HEK293 (cell line): Measurements from ENCODE around the gene EEIG2.

ENCODE experiments used
- CTCF ChIA-PET: fragments of 350-600 bp; formaldehyde crosslinking; extraction: SDS; loops from one replicate; lab custom pipeline; 2021; ENCODE audit warnings: antibody characterized with exemption; lab: Yijun Ruan, JAX
- POLR2A ChIA-PET: fragments of 300-600 bp; formaldehyde crosslinking; extraction: SDS; loops from one replicate; lab custom pipeline; 2020; ENCODE audit warnings: antibody characterized with exemption, inconsistent platforms; lab: Yijun Ruan, JAX
- H3K27ac ChIP-seq: fragments of 200-500 bp; sonication (Bioruptor generic); 2 replicates; pipeline ENCODE4 v1.5.1; 2014; ENCODE audit warnings: low read depth, low read length, control low read depth, inconsistent platforms; ENCODE audit errors: extremely low read depth
- H3K36me3 ChIP-seq, 2 experiments: fragments of 200-500 bp in 1 of 2; sonication (Bioruptor generic) in 1 of 2; 1 replicate in 1 of 2; 2 replicates in 1 of 2; pipeline ENCODE4 v1.5.1; 2014 to 2017; ENCODE audit warnings: inconsistent platforms in 2 of 2, low read length in 2 of 2; ENCODE audit not compliant: control insufficient read depth in 2 of 2, insufficient read depth in 1 of 2
- H3K4me1 ChIP-seq: fragments of 200-500 bp; sonication (Bioruptor generic); 2 replicates; pipeline ENCODE4 v1.5.1; 2014; ENCODE audit warnings: mild to moderate bottlenecking, low read length, inconsistent platforms; ENCODE audit not compliant: control insufficient read depth, insufficient read depth
- H3K4me3 ChIP-seq: 2 replicates; pipeline ENCODE4 v1.5.1; 2011; ENCODE audit warnings: low read depth, mild to moderate bottlenecking, control low read depth, low read length, moderate library complexity
- H3K9me3 ChIP-seq: fragments of 200-500 bp; sonication (Bioruptor generic); 2 replicates; pipeline ENCODE4 v1.5.1; 2014; ENCODE audit warnings: low read depth, low read length, inconsistent platforms; ENCODE audit not compliant: control insufficient read depth, insufficient read depth
- BCL6B ChIP-seq: fragments of 450-650 bp; formaldehyde crosslinking; IDR thresholded peaks from 2 replicates; pipeline ENCODE4 v1.5.1; 2017; ENCODE audit warnings: missing biosample characterization, missing genetic modification characterization
- ELK4 ChIP-seq: IDR thresholded peaks from 2 replicates; pipeline ENCODE4 v1.6.1; 2011; ENCODE audit warnings: mild to moderate bottlenecking, low read depth, low read length, borderline replicate concordance
- HOXD13 ChIP-seq: sonication (generic); formaldehyde crosslinking; IDR thresholded peaks from 2 replicates; pipeline ENCODE4 v1.8.0; 2022; ENCODE audit warnings: missing genetic modification reagents, borderline replicate concordance
- IKZF3 ChIP-seq: fragments of 450-650 bp; IDR thresholded peaks from 2 replicates; pipeline ENCODE4 v1.5.0; 2018; ENCODE audit warnings: missing biosample characterization, mild to moderate bottlenecking, missing genetic modification characterization, moderate library complexity
- RBAK ChIP-seq: fragments of 450-650 bp; formaldehyde crosslinking; IDR thresholded peaks from 2 replicates; pipeline ENCODE4 v1.5.1; 2016; ENCODE audit warnings: missing biosample characterization, missing genetic modification characterization
- TSHZ1 ChIP-seq: fragments of 450-650 bp; formaldehyde crosslinking; IDR thresholded peaks from 2 replicates; pipeline ENCODE4 v1.5.1; 2016; ENCODE audit warnings: missing biosample characterization, missing genetic modification characterization, borderline replicate concordance
- ZBTB26 ChIP-seq: fragments of 450-650 bp; formaldehyde crosslinking; optimal IDR thresholded peaks from 2 replicates; pipeline ENCODE3; 2016; ENCODE audit warnings: missing biosample characterization, mild to moderate bottlenecking, missing genetic modification characterization
- ZFHX2 ChIP-seq: fragments of 450-650 bp; formaldehyde crosslinking; conservative IDR thresholded peaks from 2 replicates; pipeline ENCODE4 v1.5.1; 2016; ENCODE audit warnings: missing biosample characterization, missing genetic modification characterization
- ZNF23 ChIP-seq: fragments of 450-650 bp; formaldehyde crosslinking; IDR thresholded peaks from 2 replicates; pipeline ENCODE4 v1.5.1; 2016; ENCODE audit warnings: missing biosample characterization, missing genetic modification characterization, borderline replicate concordance
- ZNF266 ChIP-seq: fragments of 450-650 bp; formaldehyde crosslinking; IDR thresholded peaks from 2 replicates; pipeline ENCODE4 v1.5.1; 2016; ENCODE audit warnings: missing biosample characterization, missing genetic modification characterization, low read depth
- ZNF302 ChIP-seq: fragments of 450-650 bp; formaldehyde crosslinking; IDR thresholded peaks from 2 replicates; pipeline ENCODE4 v1.5.1; 2016; ENCODE audit warnings: missing biosample characterization, missing genetic modification characterization, low read depth
- ZNF350 ChIP-seq: fragments of 450-650 bp; formaldehyde crosslinking; IDR thresholded peaks from 2 replicates; pipeline ENCODE4 v1.5.0; 2017; ENCODE audit warnings: missing biosample characterization, mild to moderate bottlenecking, missing genetic modification characterization
- ZNF362 ChIP-seq: fragments of 450-650 bp; formaldehyde crosslinking; IDR thresholded peaks from 2 replicates; pipeline ENCODE4 v1.5.1; 2016; ENCODE audit warnings: missing biosample characterization, missing genetic modification characterization
- ZNF366 ChIP-seq: fragments of 450-650 bp; formaldehyde crosslinking; conservative IDR thresholded peaks from 2 replicates; pipeline ENCODE4 v1.5.1; 2016; ENCODE audit warnings: missing biosample characterization, missing genetic modification characterization
- ZNF394 ChIP-seq: fragments of 450-650 bp; formaldehyde crosslinking; IDR thresholded peaks from 2 replicates; pipeline ENCODE4 v1.5.1; 2016; ENCODE audit warnings: missing biosample characterization, missing genetic modification characterization, mild to moderate bottlenecking, moderate library complexity, borderline replicate concordance
- ZNF423 ChIP-seq: fragments of 450-650 bp; formaldehyde crosslinking; IDR thresholded peaks from 2 replicates; pipeline ENCODE4 v1.5.1; 2016; ENCODE audit warnings: missing biosample characterization, missing genetic modification characterization
- ZNF561 ChIP-seq: fragments of 450-650 bp; IDR thresholded peaks from 2 replicates; pipeline ENCODE4 v1.5.1; 2018; ENCODE audit warnings: missing biosample characterization, missing genetic modification characterization, borderline replicate concordance
- ZNF580 ChIP-seq: fragments of 450-650 bp; formaldehyde crosslinking; IDR thresholded peaks from 2 replicates; pipeline ENCODE4 v1.5.1; 2016; ENCODE audit warnings: missing biosample characterization, missing genetic modification characterization
- ZNF623 ChIP-seq: fragments of 450-650 bp; formaldehyde crosslinking; IDR thresholded peaks from 2 replicates; pipeline ENCODE4 v1.5.1; 2016; ENCODE audit warnings: missing biosample characterization, missing genetic modification characterization
- ZNF654 ChIP-seq: fragments of 450-650 bp; formaldehyde crosslinking; IDR thresholded peaks from 2 replicates; pipeline ENCODE4 v1.5.1; 2016; ENCODE audit warnings: low read depth, missing biosample characterization, missing genetic modification characterization
- ZNF792 ChIP-seq: fragments of 450-650 bp; formaldehyde crosslinking; IDR thresholded peaks from 2 replicates; pipeline ENCODE4 v1.5.1; 2016; ENCODE audit warnings: missing biosample characterization, missing genetic modification characterization
- ZNF843 ChIP-seq: fragments of 450-650 bp; formaldehyde crosslinking; IDR thresholded peaks from 2 replicates; pipeline ENCODE4 v1.5.1; 2016; ENCODE audit warnings: missing biosample characterization, missing genetic modification characterization
- ZSCAN18 ChIP-seq: fragments of 450-650 bp; formaldehyde crosslinking; IDR thresholded peaks from 2 replicates; pipeline ENCODE4 v1.5.1; 2016; ENCODE audit warnings: missing biosample characterization, missing genetic modification characterization
- ZSCAN30 ChIP-seq: fragments of 450-650 bp; IDR thresholded peaks from 2 replicates; pipeline ENCODE4 v1.5.1; 2018; ENCODE audit warnings: missing biosample characterization, mild to moderate bottlenecking, missing genetic modification characterization, moderate library complexity
- ZXDB ChIP-seq: fragments of 450-650 bp; formaldehyde crosslinking; IDR thresholded peaks from 2 replicates; pipeline ENCODE4 v1.5.1; 2016; ENCODE audit warnings: missing biosample characterization, missing genetic modification characterization

EEIG2 gene

GRCh38 chr1:108559215-108560186 lies at the start of gene EEIG2:
TSS of gene EEIG2 (plus strand) at chr1:108560100. CDS start at chr1:108560429, 329 bp downstream.
- H3K9me3 ChIP-seq = no peaks in the 10 kb centered on the region
- H3K4me1 ChIP-seq = peaks cover 7% of the 10 kb centered on the region
- H3K4me3 ChIP-seq = peak within 1 kb of the TSS; percentile 54
- no peak within 1 kb of the TSS; the same call in 1 of the 2 replicates for H3K27ac ChIP-seq
- POLR2A ChIA-PET = interaction anchor here (0.6 to 2.9 kb wide), 6 partner anchors 21 to 541 kb away, joined by 4 to 15 read pairs (median 6); partner anchors contain the start of gene PRPF38B
- no peaks in the 10 kb centered on the region for H3K36me3 ChIP-seq
- CTCF ChIA-PET = interaction anchor here (0.5 to 5.6 kb wide), 18 partner anchors 8 to 913 kb away, joined by 3 to 32 read pairs (median 4); no protein-coding TSS in a partner anchor
- TF ChIP-seq ZNF394 (tag by site-specific recombination) (no peak), IKZF3 (tag by site-specific recombination) (no peak), ELK4 (no peak), BCL6B (tag by site-specific recombination) (no peak), ZSCAN30 (peak; percentile 51; the same call in 1 of the 2 replicates), ZNF23 (tag by site-specific recombination) (no peak), HOXD13 (CRISPR knock-in tag) (no peak), ZNF362 (tag by site-specific recombination) (peak; percentile 89), ZNF580 (tag by site-specific recombination) (no peak), ZNF623 (tag by site-specific recombination) (no peak), ZNF843 (tag by site-specific recombination) (no peak), ZXDB (tag by site-specific recombination) (no peak), ZNF654 (tag by site-specific recombination) (no peak), ZNF423 (tag by site-specific recombination) (no peak), RBAK (tag by site-specific recombination) (no peak), ZNF366 (peak; percentile 44; the same call in 1 of the 2 replicates), ZNF792 (tag by site-specific recombination) (no peak), ZBTB26 (tag by site-specific recombination) (peak; percentile 55), ZNF350 (tag by site-specific recombination) (peak; percentile 99), ZNF302 (tag by site-specific recombination) (no peak), ZNF561 (tag by site-specific recombination) (0 out of 2 replicates have a peak, but pooled peaks have one; percentile 48), ZFHX2 (tag by site-specific recombination) (peak; percentile 51; the same call in 1 of the 2 replicates), TSHZ1 (no peak), ZNF266 (tag by site-specific recombination) (no peak), ZSCAN18 (tag by site-specific recombination) (no peak)
